Mesenchymal stem cell (in vitro differentiated cells and primary cell): Measurements from ENCODE around the gene LDHA.

Experiments used
- DNase-seq: peaks from one replicate; pipeline ENCODE4 v3.0.0-alpha.2; 2013
- H2AFZ ChIP-seq: one replicate; pipeline ENCODE4 v1.6.1; 2013; ENCODE audit warnings: low read depth, mild to moderate bottlenecking, control low read depth, inconsistent platforms, low read length, moderate library complexity
- H2AK5ac ChIP-seq: 2 replicates; pipeline ENCODE4 v1.6.1; 2013; ENCODE audit warnings: low read length, moderate library complexity, mild to moderate bottlenecking, inconsistent platforms; ENCODE audit not compliant: severe bottlenecking
- H2BK120ac ChIP-seq: one replicate; pipeline ENCODE4 v1.6.1; 2013; ENCODE audit warnings: low read depth, mild to moderate bottlenecking, inconsistent platforms, low read length, moderate library complexity
- H2BK12ac ChIP-seq, 2 experiments: one replicate each; pipeline ENCODE4 v1.6.1; 2013; ENCODE audit warnings: inconsistent platforms in 2 of 2, low read length in 2 of 2, mild to moderate bottlenecking in 2 of 2, moderate library complexity in 2 of 2, control low read depth in 1 of 2
- H2BK15ac ChIP-seq: one replicate; pipeline ENCODE4 v1.6.1; 2013; ENCODE audit warnings: mild to moderate bottlenecking, low read depth, inconsistent platforms; ENCODE audit not compliant: poor library complexity, severe bottlenecking
- H2BK5ac ChIP-seq: 2 replicates; pipeline ENCODE4 v1.6.1; 2013; ENCODE audit warnings: low read depth, mild to moderate bottlenecking, low read length, control low read depth, inconsistent platforms; ENCODE audit not compliant: poor library complexity, severe bottlenecking
- H3K14ac ChIP-seq, 2 experiments: one replicate each; pipeline ENCODE4 v1.6.1; 2013; ENCODE audit warnings: inconsistent platforms in 2 of 2, low read length in 2 of 2, control low read depth in 1 of 2, mild to moderate bottlenecking in 1 of 2, moderate library complexity in 1 of 2
- H3K18ac ChIP-seq, 2 experiments: one replicate each; pipeline ENCODE4 v1.6.1; 2013; ENCODE audit warnings: inconsistent platforms in 2 of 2, low read length in 2 of 2, control low read depth in 1 of 2, low read depth in 1 of 2, mild to moderate bottlenecking in 1 of 2
- H3K23ac ChIP-seq, 2 experiments: one replicate each; pipeline ENCODE4 v1.6.1; 2013; ENCODE audit warnings: inconsistent platforms in 2 of 2, low read length in 2 of 2, mild to moderate bottlenecking in 2 of 2, moderate library complexity in 2 of 2, control low read depth in 1 of 2
- H3K27ac ChIP-seq: 2 replicates; pipeline ENCODE4 v1.5.1; 2013; ENCODE audit warnings: mild to moderate bottlenecking, moderate library complexity, low read length, control low read depth, inconsistent platforms; ENCODE audit not compliant: poor library complexity, severe bottlenecking
- H3K27me3 ChIP-seq, 2 experiments: 2 replicates each; pipeline versions ENCODE4 v1.6.1 to v1.7.0; 2013; ENCODE audit warnings: low read length in 2 of 2, mild to moderate bottlenecking in 2 of 2, moderate library complexity in 2 of 2, control low read depth in 1 of 2, inconsistent platforms in 1 of 2; ENCODE audit not compliant: control insufficient read depth in 1 of 2, insufficient read depth in 1 of 2
- H3K36me3 ChIP-seq, 2 experiments: 2 replicates each; pipeline versions ENCODE4 v1.6.1 to v1.7.0; 2013; ENCODE audit warnings: low read length in 2 of 2, control low read depth in 1 of 2, inconsistent platforms in 1 of 2, low read depth in 1 of 2, mild to moderate bottlenecking in 1 of 2; ENCODE audit not compliant: insufficient read depth in 2 of 2, control insufficient read depth in 1 of 2
- H3K4ac ChIP-seq, 2 experiments: one replicate each; pipeline ENCODE4 v1.6.1; 2013; ENCODE audit warnings: inconsistent platforms in 2 of 2, low read length in 2 of 2, mild to moderate bottlenecking in 2 of 2, moderate library complexity in 2 of 2, control low read depth in 1 of 2, low read depth in 1 of 2
- H3K4me1 ChIP-seq: 2 replicates; pipeline ENCODE4 v1.6.1; 2013; ENCODE audit warnings: low read depth, low read length, control low read depth; ENCODE audit not compliant: control insufficient read depth, insufficient read depth
- H3K4me2 ChIP-seq: 2 replicates; pipeline ENCODE4 v1.6.1; 2013; ENCODE audit warnings: low read length, mild to moderate bottlenecking, inconsistent platforms; ENCODE audit not compliant: poor library complexity, severe bottlenecking
- H3K4me3 ChIP-seq, 2 experiments: 2 replicates each; pipeline versions ENCODE4 v1.5.1 to v1.7.0; 2013; ENCODE audit warnings: low read length in 2 of 2, mild to moderate bottlenecking in 2 of 2, control low read depth in 1 of 2, low read depth in 1 of 2; ENCODE audit not compliant: insufficient read depth in 1 of 2
- H3K79me1 ChIP-seq: replicated peaks from 2 replicates; pipeline ENCODE4 v1.6.1; 2013; ENCODE audit warnings: mild to moderate bottlenecking, control low read depth, low read length, inconsistent platforms; ENCODE audit not compliant: poor library complexity, severe bottlenecking
- H3K9ac ChIP-seq: 2 replicates; pipeline ENCODE4 v1.7.0; 2013; ENCODE audit warnings: mild to moderate bottlenecking, low read length, moderate library complexity
- H3K9me3 ChIP-seq: 2 replicates; pipeline ENCODE4 v1.7.0; 2013; ENCODE audit warnings: mild to moderate bottlenecking, low read length; ENCODE audit not compliant: control insufficient read depth
- H4K8ac ChIP-seq: one replicate; pipeline ENCODE4 v1.6.1; 2013; ENCODE audit warnings: inconsistent platforms, mild to moderate bottlenecking, low read length, moderate library complexity
- H4K91ac ChIP-seq: one replicate; pipeline ENCODE4 v1.6.1; 2013; ENCODE audit warnings: mild to moderate bottlenecking, low read length, inconsistent platforms
- whole genome bisulfite sequencing: methylation state at CpG from one replicate; pipeline ENCODE4 v1.1.7; 2013; ENCODE audit warnings: mixed read lengths; 5-methylcytosine and 5-hydroxymethylcytosine counted together

Gene LDHA

DNA sequence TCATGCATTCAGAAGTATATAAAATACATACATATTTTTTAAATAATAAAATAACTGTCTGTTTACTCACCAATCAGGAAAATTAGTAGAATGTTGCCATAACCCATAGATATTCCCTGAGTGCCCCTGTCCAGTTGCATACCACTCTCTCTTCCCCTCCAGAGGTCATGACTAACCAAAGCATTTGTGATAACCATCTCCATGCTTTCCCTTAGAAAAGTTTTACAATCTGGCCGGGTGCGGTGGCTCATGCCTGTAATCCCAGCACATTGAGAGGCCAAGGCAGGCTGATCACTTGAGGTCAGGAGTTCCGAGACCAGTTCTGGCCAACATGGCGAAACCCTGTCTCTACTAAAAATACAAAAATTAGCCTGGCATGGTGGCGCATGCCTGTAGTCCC, 33.2 kb upstream of the LDHA start:
- no peak for DNase-seq
- Histone ChIP-seq H3K23ac (no peak overlapping the region), H3K79me1 (peaks cover 2% of the 10 kb centered on the region), H3K9me3 (no peaks in the 10 kb centered on the region), H3K18ac (no peak overlapping the region), H3K4me3 (no peak overlapping the region), H3K14ac (no peak overlapping the region), H3K4me2 (no peak overlapping the region), H3K9ac (no peak overlapping the region), H3K27me3 (no peaks in the 10 kb centered on the region), H2BK12ac (no peak overlapping the region), H3K4ac (no peak overlapping the region), H2AK5ac (no peak overlapping the region), H2BK5ac (no peak overlapping the region), H2BK15ac (no peak overlapping the region), H3K4me1 (no peaks in the 10 kb centered on the region), H4K91ac (no peak overlapping the region), H2AFZ (no peak overlapping the region), H3K36me3 (peaks cover 29 to 93% of the 10 kb centered on the region in 2 experiments), H2BK120ac (no peak overlapping the region), H3K27ac (no peak overlapping the region), H4K8ac (no peak overlapping the region)
- 80% methylated on average over 5 of the region's 5 CpGs for WGBS

DNA sequence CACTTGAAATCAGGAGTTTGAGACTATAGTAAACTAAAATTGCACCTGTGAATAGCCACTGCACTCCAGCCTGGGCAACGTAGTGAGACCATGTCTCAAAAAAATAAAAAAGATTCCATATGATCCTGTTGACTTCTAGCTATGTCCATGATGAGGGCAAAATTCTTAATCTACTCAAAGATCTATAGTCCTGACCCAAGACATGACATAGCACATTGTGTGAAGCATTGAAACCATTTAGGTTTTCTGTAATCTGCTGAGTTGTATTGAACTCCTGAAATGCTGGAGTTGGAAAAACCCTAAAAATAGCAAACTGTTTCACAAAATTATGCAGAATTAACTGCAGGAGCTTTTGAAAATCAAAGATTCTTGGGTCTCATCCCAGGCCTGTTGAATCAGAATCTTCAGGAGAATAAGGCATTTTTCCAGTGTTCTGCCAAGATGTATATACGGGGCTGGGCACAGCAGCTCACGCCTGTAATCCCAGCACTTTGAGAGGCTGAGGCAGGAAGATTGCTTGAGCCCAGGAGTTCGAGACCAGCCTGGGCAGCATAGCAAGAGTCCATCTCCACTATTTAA, 29.8 kb upstream of the LDHA start:
- Histone ChIP-seq H3K4me2 (no peak overlapping the region), H3K4me3 (no peak overlapping the region), H3K27ac (no peak overlapping the region), H2BK12ac (no peak overlapping the region), H4K8ac (no peak overlapping the region), H3K23ac (no peak overlapping the region), H2AFZ (no peak overlapping the region), H3K79me1 (no peaks in the 10 kb centered on the region), H2BK15ac (no peak overlapping the region), H3K9me3 (no peaks in the 10 kb centered on the region), H3K36me3 (peaks cover 26 to 76% of the 10 kb centered on the region in 2 experiments), H3K18ac (no peak overlapping the region), H3K4me1 (no peaks in the 10 kb centered on the region), H3K4ac (no peak overlapping the region), H2BK5ac (no peak overlapping the region), H2AK5ac (no peak overlapping the region), H4K91ac (no peak overlapping the region), H2BK120ac (no peak overlapping the region), H3K9ac (peak overlapping the region; percentile 11), H3K14ac (no peak overlapping the region), H3K27me3 (no peaks in the 10 kb centered on the region)
- 100% methylated on average over 4 of the region's 4 CpGs for WGBS
- DNase-seq: no peak

DNA sequence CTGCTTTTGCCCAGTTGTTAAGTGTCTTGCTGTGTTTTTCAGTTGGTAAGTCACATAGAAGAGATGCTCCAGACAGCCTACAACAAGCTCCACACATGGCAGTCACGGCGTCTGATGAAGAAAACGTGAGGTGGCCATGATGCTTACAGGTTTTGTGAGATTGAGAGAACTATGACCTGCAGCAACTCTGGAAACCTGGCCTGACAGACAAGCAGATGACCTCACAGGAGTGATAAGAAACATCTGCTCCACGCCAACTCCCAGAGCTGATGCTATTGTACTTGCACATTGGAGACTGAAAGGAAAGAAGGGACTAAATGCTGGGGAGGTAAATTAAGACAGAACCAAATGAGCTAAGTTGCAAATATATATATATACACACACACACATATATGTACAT, 28.6 kb upstream of the LDHA start:
- Histone ChIP-seq H3K18ac (no peak overlapping the region), H3K27me3 (no peaks in the 10 kb centered on the region), H2AK5ac (no peak overlapping the region), H3K4me3 (no peak overlapping the region), H4K8ac (no peak overlapping the region), H3K14ac (no peak overlapping the region), H3K79me1 (no peaks in the 10 kb centered on the region), H2AFZ (no peak overlapping the region), H2BK12ac (no peak overlapping the region), H3K4me2 (no peak overlapping the region), H2BK5ac (no peak overlapping the region), H3K23ac (no peak overlapping the region), H3K4me1 (no peaks in the 10 kb centered on the region), H3K27ac (no peak overlapping the region), H2BK15ac (no peak overlapping the region), H3K9me3 (no peaks in the 10 kb centered on the region), H2BK120ac (no peak overlapping the region), H3K4ac (no peak overlapping the region), H3K9ac (no peak overlapping the region), H3K36me3 (peaks cover 20 to 64% of the 10 kb centered on the region in 2 experiments), H4K91ac (no peak overlapping the region)
- DNase-seq: no peak
- 98% methylated on average over 3 of the region's 4 CpGs for WGBS

DNA sequence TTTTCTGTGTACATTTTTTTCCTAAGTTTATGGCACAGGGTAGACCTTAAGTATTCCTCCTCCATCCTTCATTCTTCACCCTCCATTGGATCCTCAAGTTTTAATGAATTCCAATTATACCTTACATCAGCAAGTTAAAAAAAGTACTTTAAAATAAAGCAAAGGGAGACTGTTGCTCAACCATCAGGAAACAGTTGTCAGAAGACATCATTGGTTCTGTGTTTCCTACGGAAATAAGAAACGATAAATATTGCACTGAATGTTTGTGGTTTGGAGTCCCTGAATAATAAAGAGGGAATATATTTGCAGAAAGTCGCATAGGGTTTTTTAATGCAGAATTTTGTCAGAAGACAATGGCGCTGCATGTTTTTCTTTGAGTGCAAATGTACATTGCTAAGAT, 28.1 kb upstream of the LDHA start:
- Histone ChIP-seq H4K91ac (no peak overlapping the region), H3K4ac (no peak overlapping the region), H4K8ac (no peak overlapping the region), H2BK5ac (no peak overlapping the region), H3K4me1 (no peaks in the 10 kb centered on the region), H3K4me3 (no peak overlapping the region), H3K27ac (no peak overlapping the region), H3K9me3 (no peaks in the 10 kb centered on the region), H3K9ac (no peak overlapping the region), H2BK12ac (no peak overlapping the region), H2BK120ac (no peak overlapping the region), H3K36me3 (peaks cover 18 to 62% of the 10 kb centered on the region in 2 experiments), H3K27me3 (no peaks in the 10 kb centered on the region), H3K18ac (no peak overlapping the region), H2AFZ (no peak overlapping the region), H2BK15ac (no peak overlapping the region), H3K79me1 (no peaks in the 10 kb centered on the region), H2AK5ac (no peak overlapping the region), H3K4me2 (no peak overlapping the region), H3K23ac (no peak overlapping the region), H3K14ac (no peak overlapping the region)
- no peak for DNase-seq
- WGBS: 96% methylated on average over 4 of the region's 4 CpGs
